ENCODE results near the gene CD200R1L.

CD200R1L gene

GRCh38 chr3:112808136-112808535, 38.5 kb downstream of the CD200R1L start:
- Histone ChIP-seq H3K27ac (ENCODE audit: extremely low read depth, low read depth, low read length) (no peak overlapping the region), H3K36me3 (ENCODE audit: control insufficient read depth in 2 of 2, insufficient read depth in 1 of 2, low read length in 2 of 2) (no peaks in the 10 kb centered on the region), H3K4me3 (ENCODE audit: low read depth, low read length) (no peak overlapping the region), H3K4me1 (ENCODE audit: control insufficient read depth, insufficient read depth, low read length) (no peaks in the 10 kb centered on the region), H3K9me3 (ENCODE audit: control insufficient read depth, insufficient read depth, low read depth, low read length) (no peaks in the 10 kb centered on the region)
- TF ChIP-seq ZNF148 (tag by site-specific recombination; IDR thresholded peaks at IDR 0.05; ENCODE audit: borderline replicate concordance) (no peak), ZSCAN16 (tag by site-specific recombination; IDR thresholded peaks at IDR 0.05) (no peak), ZNF114 (tag by site-specific recombination; IDR thresholded peaks at IDR 0.05) (no peak), ZNF155 (tag by site-specific recombination; IDR thresholded peaks at IDR 0.05) (no peak), ZBTB10 (tag by site-specific recombination; IDR thresholded peaks at IDR 0.05) (no peak), ZNF366 (tag by site-specific recombination; conservative IDR thresholded peaks at IDR 0.05) (no peak)
- POLR2A ChIA-PET: no interaction called here
- CTCF ChIA-PET: interaction anchor here (0.6 to 1.1 kb wide), 3 partner anchors 61 to 480 kb away, joined by 3 to 4 read pairs (median 3); no protein-coding TSS in a partner anchor

DNA sequence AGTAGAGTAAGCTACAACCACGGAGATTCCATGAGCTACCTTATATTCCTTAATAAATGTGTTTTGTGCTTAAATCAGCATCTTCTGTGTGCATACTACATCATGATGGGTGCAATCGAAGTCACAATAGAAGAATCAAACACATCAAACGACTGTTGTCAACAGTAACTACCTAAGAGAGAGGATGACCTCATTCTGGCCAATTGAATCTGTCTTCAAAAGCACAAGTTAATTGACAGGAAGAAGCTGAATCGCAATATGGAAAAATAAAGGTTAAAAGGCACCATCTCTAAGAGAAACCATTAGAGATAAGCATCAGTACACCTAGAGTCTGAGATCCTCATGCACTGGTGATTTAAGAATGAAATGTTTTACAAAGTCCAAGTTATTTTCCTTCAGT, 39.0 kb downstream of the CD200R1L start:
- H3K36me3 ChIP-seq (ENCODE audit: control insufficient read depth in 2 of 2, insufficient read depth in 1 of 2, low read length in 2 of 2): no peaks in the 10 kb centered on the region
- no peaks in the 10 kb centered on the region for H3K4me1 ChIP-seq (ENCODE audit: control insufficient read depth, insufficient read depth, low read length)
- H3K27ac ChIP-seq (ENCODE audit: extremely low read depth, low read depth, low read length): no peak overlapping the region
- no peak for TF ChIP-seq ZFP3 (tag by site-specific recombination; IDR thresholded peaks at IDR 0.05; ENCODE audit: low read depth)
- TF ChIP-seq ZNF202 (tag by site-specific recombination; IDR thresholded peaks at IDR 0.05; ENCODE audit: borderline replicate concordance): no peak
- ChIA-PET CTCF (interaction anchor here (1.1 kb wide), 1 partner anchor 164 kb away, joined by 3 read pairs; no protein-coding TSS in a partner anchor), POLR2A (no interaction called here)
- H3K9me3 ChIP-seq (ENCODE audit: control insufficient read depth, insufficient read depth, low read depth, low read length): no peaks in the 10 kb centered on the region
- H3K4me3 ChIP-seq (ENCODE audit: low read depth, low read length): no peak overlapping the region

DNA sequence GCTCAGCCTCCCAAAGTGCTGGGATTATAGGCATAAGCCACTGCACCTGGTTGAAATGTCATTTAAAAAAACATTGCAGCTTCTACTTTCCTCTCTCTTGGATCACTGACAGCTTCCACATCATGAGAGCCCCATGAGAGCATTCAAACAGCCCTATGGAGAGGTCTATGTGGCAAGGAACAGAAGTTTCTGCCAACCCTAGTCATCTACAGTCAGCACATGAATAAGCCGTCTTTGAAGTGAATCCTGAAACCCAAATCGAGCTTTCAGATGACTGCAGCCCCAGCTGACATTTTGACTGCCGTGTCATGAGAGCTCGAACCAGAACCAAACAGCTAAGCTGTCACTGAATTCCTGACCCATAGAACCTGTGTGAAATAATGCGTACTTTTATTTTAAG, 39.8 kb downstream of the CD200R1L start:
- Histone ChIP-seq H3K36me3 (ENCODE audit: control insufficient read depth in 2 of 2, insufficient read depth in 1 of 2, low read length in 2 of 2) (no peaks in the 10 kb centered on the region), H3K4me3 (ENCODE audit: low read depth, low read length) (no peak overlapping the region), H3K27ac (ENCODE audit: extremely low read depth, low read depth, low read length) (no peak overlapping the region), H3K9me3 (ENCODE audit: control insufficient read depth, insufficient read depth, low read depth, low read length) (no peaks in the 10 kb centered on the region), H3K4me1 (ENCODE audit: control insufficient read depth, insufficient read depth, low read length) (no peaks in the 10 kb centered on the region)
- ChIA-PET CTCF (no interaction called here), POLR2A (no interaction called here)
- TF ChIP-seq ZNF214 (tag by site-specific recombination; IDR thresholded peaks at IDR 0.05; ENCODE audit: borderline replicate concordance): no peak
- no peak for TF ChIP-seq ZNF404 (tag by site-specific recombination; IDR thresholded peaks at IDR 0.05)
- no peak for TF ChIP-seq ZNF169 (tag by site-specific recombination; IDR thresholded peaks at IDR 0.05)
- TF ChIP-seq HOXA7 (CRISPR knock-in tag; IDR thresholded peaks at IDR 0.05; ENCODE audit: borderline replicate concordance): no peak
- no peak for TF ChIP-seq MEIS1 (CRISPR knock-in tag; IDR thresholded peaks at IDR 0.05; ENCODE audit: borderline replicate concordance)
- TF ChIP-seq ZNF654 (tag by site-specific recombination; IDR thresholded peaks at IDR 0.05; ENCODE audit: low read depth): no peak
- no peak for TF ChIP-seq ZNF768 (tag by site-specific recombination; IDR thresholded peaks at IDR 0.05)
- TF ChIP-seq ZNF549 (tag by site-specific recombination; IDR thresholded peaks at IDR 0.05): no peak
- TF ChIP-seq ZNF791 (tag by site-specific recombination; IDR thresholded peaks at IDR 0.05): no peak
- no peak for TF ChIP-seq SP3 (tag by site-specific recombination; IDR thresholded peaks at IDR 0.05)
- TF ChIP-seq ZNF132 (tag by site-specific recombination; IDR thresholded peaks at IDR 0.05; ENCODE audit: borderline replicate concordance): no peak
- TF ChIP-seq ZNF843 (tag by site-specific recombination; IDR thresholded peaks at IDR 0.05): no peak
- TF ChIP-seq FEZF1 (tag by site-specific recombination; IDR thresholded peaks at IDR 0.05): no peak
- TF ChIP-seq SP7 (tag by site-specific recombination; IDR thresholded peaks at IDR 0.05): no peak
- no peak for TF ChIP-seq ZNF175 (tag by site-specific recombination; IDR thresholded peaks at IDR 0.05)
- TF ChIP-seq ZNF426 (tag by site-specific recombination; IDR thresholded peaks at IDR 0.05): no peak
- TF ChIP-seq, protein P1, sequence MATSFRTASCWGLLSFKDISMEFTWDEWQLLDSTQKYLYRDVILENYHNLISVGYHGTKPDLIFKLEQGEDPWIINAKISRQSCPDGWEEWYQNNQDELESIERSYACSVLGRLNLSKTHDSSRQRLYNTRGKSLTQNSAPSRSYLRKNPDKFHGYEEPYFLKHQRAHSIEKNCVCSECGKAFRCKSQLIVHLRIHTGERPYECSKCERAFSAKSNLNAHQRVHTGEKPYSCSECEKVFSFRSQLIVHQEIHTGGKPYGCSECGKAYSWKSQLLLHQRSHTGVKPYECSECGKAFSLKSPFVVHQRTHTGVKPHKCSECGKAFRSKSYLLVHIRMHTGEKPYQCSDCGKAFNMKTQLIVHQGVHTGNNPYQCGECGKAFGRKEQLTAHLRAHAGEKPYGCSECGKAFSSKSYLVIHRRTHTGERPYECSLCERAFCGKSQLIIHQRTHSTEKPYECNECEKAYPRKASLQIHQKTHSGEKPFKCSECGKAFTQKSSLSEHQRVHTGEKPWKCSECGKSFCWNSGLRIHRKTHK (tag by site-specific recombination; IDR thresholded peaks at IDR 0.05): no peak
